HUES6 (cell line): Measurements from ENCODE around the gene PHPT1.
A peak's percentile ranks its signal among the peaks of the same experiment; 100 is the strongest.

Experiments used
- H3K27ac ChIP-seq: 2 replicates; pipeline ENCODE4 v1.7.0; 2013; ENCODE audit warnings: low read depth, mild to moderate bottlenecking, low read length, inconsistent platforms
- H3K27me3 ChIP-seq: 2 replicates; pipeline ENCODE4 v1.6.1; 2013; ENCODE audit warnings: low read length; ENCODE audit not compliant: control insufficient read depth, insufficient read depth
- H3K36me3 ChIP-seq: 2 replicates; pipeline ENCODE4 v1.6.1; 2013; ENCODE audit warnings: low read length; ENCODE audit not compliant: control insufficient read depth, insufficient read depth
- H3K4me1 ChIP-seq: 2 replicates; pipeline ENCODE4 v1.6.1; 2013; ENCODE audit warnings: low read length; ENCODE audit not compliant: control insufficient read depth, insufficient read depth
- H3K4me3 ChIP-seq: 2 replicates; pipeline ENCODE4 v1.5.1; 2013; ENCODE audit warnings: low read depth, low read length
- H3K9ac ChIP-seq: one replicate; pipeline ENCODE4 v1.6.1; 2013; ENCODE audit warnings: mild to moderate bottlenecking, low read length
- H3K9me3 ChIP-seq: 2 replicates; pipeline ENCODE4 v1.6.1; 2013; ENCODE audit warnings: low read depth, low read length; ENCODE audit not compliant: control insufficient read depth, insufficient read depth

Gene PHPT1

GRCh38 chr9:136853596-136854112, 4.4 kb downstream of the PHPT1 start:
- Histone ChIP-seq H3K27me3 (no peaks in the 10 kb centered on the region), H3K4me1 (peaks cover 9% of the 10 kb centered on the region), H3K27ac (no peak overlapping the region), H3K4me3 (no peak overlapping the region), H3K9me3 (no peaks in the 10 kb centered on the region), H3K9ac (no peak overlapping the region), H3K36me3 (peaks cover 21% of the 10 kb centered on the region)

DNA sequence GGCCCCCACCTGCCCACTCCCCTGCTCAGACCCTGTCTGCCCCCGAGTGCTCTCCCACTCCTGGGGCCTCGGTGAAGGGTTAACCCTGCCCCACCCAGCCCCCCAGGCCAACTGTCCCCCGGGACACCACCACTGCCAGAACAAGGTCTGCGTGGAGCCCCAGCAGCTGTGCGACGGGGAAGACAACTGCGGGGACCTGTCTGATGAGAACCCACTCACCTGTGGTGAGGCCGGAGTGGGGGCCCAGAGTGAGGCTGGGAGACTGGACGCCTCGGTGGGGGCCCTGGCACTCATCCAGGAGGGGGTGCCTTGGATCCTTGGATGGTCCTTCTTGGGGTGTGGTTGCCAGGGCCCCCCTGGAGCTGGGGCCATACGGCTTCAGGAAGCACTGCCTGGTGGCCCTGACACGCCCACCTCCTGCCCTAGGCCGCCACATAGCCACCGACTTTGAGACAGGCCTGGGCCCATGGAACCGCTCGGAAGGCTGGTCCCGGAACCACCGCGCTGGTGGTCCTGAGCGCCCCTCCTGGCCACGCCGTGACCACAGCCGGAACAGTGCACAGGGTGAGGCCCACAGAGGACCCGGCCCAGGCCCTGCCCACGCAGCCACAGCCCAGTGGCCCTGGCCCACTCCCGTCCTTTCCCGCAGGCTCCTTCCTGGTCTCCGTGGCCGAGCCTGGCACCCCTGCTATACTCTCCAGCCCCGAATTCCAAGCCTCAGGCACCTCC, 5.1 kb downstream of the PHPT1 start:
- Histone ChIP-seq H3K27me3 (no peaks in the 10 kb centered on the region), H3K9ac (no peak overlapping the region), H3K9me3 (no peaks in the 10 kb centered on the region), H3K4me1 (peaks cover 9% of the 10 kb centered on the region), H3K4me3 (no peak overlapping the region), H3K27ac (no peak overlapping the region), H3K36me3 (peaks cover 27% of the 10 kb centered on the region)

DNA sequence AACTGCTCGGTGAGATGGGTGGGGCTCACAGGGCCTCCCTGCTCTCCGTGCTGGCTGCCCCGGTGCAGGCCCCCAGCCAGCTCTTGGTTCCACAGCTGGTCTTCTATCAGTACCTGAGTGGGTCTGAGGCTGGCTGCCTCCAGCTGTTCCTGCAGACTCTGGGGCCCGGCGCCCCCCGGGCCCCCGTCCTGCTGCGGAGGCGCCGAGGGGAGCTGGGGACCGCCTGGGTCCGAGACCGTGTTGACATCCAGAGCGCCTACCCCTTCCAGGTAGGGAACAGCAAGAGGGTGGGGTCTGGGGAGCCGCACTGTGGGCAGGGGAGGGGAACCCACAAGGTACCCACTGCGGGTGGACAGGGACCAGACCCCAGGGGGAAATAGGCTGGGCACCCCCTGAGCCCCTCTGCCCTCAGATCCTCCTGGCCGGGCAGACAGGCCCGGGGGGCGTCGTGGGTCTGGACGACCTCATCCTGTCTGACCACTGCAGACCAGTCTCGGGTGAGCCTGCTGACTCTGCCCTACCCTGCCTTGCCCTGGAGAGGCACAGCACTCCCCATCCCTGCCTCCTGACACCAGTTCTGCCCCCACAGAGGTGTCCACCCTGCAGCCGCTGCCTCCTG, 5.7 kb downstream of the PHPT1 start:
- Histone ChIP-seq H3K27ac (no peak overlapping the region), H3K4me1 (peaks cover 6% of the 10 kb centered on the region), H3K4me3 (no peak overlapping the region), H3K9me3 (no peaks in the 10 kb centered on the region), H3K27me3 (no peaks in the 10 kb centered on the region), H3K9ac (no peak overlapping the region), H3K36me3 (peaks cover 27% of the 10 kb centered on the region)

GRCh38 chr9:136855461-136856078, 6.4 kb downstream of the PHPT1 start:
- H3K4me3 ChIP-seq = no peak overlapping the region
- H3K4me1 ChIP-seq = no peaks in the 10 kb centered on the region
- peaks cover 23% of the 10 kb centered on the region for H3K36me3 ChIP-seq

GRCh38 chr9:136856079-136856476, 6.9 kb downstream of the PHPT1 start:
- Histone ChIP-seq H3K4me3 (no peak overlapping the region), H3K36me3 (peaks cover 24% of the 10 kb centered on the region), H3K9me3 (no peaks in the 10 kb centered on the region), H3K27ac (peak overlapping the region; percentile 53; the same call in 1 of the 2 replicates), H3K9ac (no peak overlapping the region), H3K27me3 (no peaks in the 10 kb centered on the region), H3K4me1 (no peaks in the 10 kb centered on the region)

More at GRCh38 chr9:136855461-136856078, 6.4 kb downstream of the PHPT1 start:
- Histone ChIP-seq H3K9ac (no peak overlapping the region), H3K9me3 (no peaks in the 10 kb centered on the region), H3K27ac (peak overlapping the region; percentile 53; the same call in 1 of the 2 replicates), H3K27me3 (no peaks in the 10 kb centered on the region)

DNA sequence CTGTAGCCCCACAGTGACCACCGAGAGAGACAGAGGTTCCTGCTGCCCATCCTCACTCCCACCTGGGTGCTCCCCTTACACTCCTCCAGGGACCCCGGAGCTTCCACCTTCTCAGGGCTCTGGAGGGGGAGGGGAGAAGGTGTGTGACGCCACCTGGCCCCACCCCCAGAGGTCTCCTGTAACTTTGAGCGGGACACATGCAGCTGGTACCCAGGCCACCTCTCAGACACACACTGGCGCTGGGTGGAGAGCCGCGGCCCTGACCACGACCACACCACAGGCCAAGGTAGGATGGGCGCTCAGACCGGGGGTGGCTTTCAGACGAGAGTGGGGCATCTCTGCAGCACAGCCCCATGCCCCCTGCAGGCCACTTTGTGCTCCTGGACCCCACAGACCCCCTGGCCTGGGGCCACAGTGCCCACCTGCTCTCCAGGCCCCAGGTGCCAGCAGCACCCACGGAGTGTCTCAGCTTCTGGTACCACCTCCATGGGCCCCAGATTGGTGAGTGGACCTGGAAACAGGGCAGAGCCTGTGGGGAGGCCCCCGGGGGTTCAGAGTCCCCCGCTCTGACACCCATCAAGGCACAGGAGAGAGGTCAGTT, 7.4 kb downstream of the PHPT1 start:
- no peak overlapping the region for H3K4me3 ChIP-seq
- no peak overlapping the region for H3K9ac ChIP-seq
- H3K36me3 ChIP-seq = peaks cover 24% of the 10 kb centered on the region
- no peaks in the 10 kb centered on the region for H3K9me3 ChIP-seq
- no peaks in the 10 kb centered on the region for H3K4me1 ChIP-seq
- no peak overlapping the region for H3K27ac ChIP-seq
- no peaks in the 10 kb centered on the region for H3K27me3 ChIP-seq

GRCh38 chr9:136857166-136857565, 8.0 kb downstream of the PHPT1 start:
- Histone ChIP-seq H3K4me3 (no peak overlapping the region), H3K27ac (no peak overlapping the region), H3K9ac (no peak overlapping the region), H3K4me1 (no peaks in the 10 kb centered on the region), H3K9me3 (no peaks in the 10 kb centered on the region), H3K27me3 (no peaks in the 10 kb centered on the region), H3K36me3 (peaks cover 26% of the 10 kb centered on the region)

- Histone ChIP-seq H3K9ac (no peak overlapping the region), H3K27me3 (no peaks in the 10 kb centered on the region), H3K4me3 (no peak overlapping the region), H3K36me3 (peaks cover 32% of the 10 kb centered on the region), H3K4me1 (no peaks in the 10 kb centered on the region), H3K27ac (no peak overlapping the region), H3K9me3 (no peaks in the 10 kb centered on the region)
Measured at GRCh38 chr9:136857581-136858412, 8.6 kb downstream of the PHPT1 start.

- Histone ChIP-seq H3K4me1 (no peaks in the 10 kb centered on the region), H3K27me3 (no peaks in the 10 kb centered on the region), H3K36me3 (peaks cover 38% of the 10 kb centered on the region), H3K4me3 (no peak overlapping the region), H3K9ac (no peak overlapping the region), H3K9me3 (no peaks in the 10 kb centered on the region), H3K27ac (no peak overlapping the region)
Measured at GRCh38 chr9:136858452-136858843, 9.2 kb downstream of the PHPT1 start.
